ENCODE results near the gene PLA2G12B.

DNA sequence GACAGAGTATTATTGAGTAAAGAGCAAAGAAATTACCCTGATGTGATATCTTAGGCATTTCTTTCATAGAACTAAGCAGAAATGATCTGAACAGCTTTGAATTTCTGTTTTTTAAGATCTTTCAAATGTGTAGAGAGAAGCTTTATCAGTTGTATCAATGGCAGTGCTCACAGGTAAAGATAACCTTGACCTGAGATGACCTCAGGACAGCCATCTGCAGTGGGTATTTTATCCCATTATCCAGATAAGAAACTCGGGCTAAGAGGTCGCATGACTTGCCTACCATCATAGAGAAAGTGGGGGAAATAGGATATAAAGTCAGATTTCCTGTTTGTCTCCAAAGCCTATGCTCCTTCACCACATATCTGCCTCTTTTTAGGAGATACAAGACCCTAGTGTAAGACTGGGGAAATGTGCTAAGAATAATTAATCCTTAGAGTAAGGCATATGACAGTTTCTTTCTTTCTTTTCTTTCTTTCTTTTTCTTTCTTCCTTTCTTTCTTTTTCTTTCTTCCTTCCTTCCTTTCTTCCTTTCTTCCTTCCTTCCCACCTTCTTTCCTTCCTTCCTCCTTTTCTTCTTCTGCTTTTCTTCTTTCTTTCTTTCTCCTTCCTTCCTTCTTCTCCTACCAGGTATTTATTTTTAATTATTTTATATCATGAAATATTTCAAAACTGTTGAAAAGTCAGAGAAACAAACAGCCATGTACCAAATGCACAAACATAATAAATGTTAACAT, 10.9 kb downstream of the PLA2G12B start:
- TF ChIP-seq CTCF (conservative IDR thresholded peaks at IDR 0.05; ENCODE audit: low read length) = no peak
- TF ChIP-seq EZH2phosphoT487 (IDR thresholded peaks at IDR 0.05; ENCODE audit: borderline replicate concordance, low read depth, low read length) = no peak
